Progenitor cell of endocrine pancreas (in vitro differentiated cells): ENCODE data around the gene RAB3GAP2. TPM values are rescaled to one million over a fixed set of nuclear protein-coding genes. Genes with fewer than 3 reads are reported as not detected.

Experiments used
- DNase-seq: peaks from one replicate; pipeline ENCODE4 v3.0.0; 2021; ENCODE audit warnings: low spot score; ENCODE audit not compliant: unreplicated experiment
- H3K27ac Mint-ChIP-seq: 2 replicates; pipeline ENCODE4 v1.8.0; 2021; ENCODE audit warnings: mild to moderate bottlenecking, moderate library complexity, mixed read lengths
- H3K27me3 Mint-ChIP-seq: 2 replicates; pipeline ENCODE4 v1.8.0; 2021; ENCODE audit warnings: mixed read lengths
- H3K36me3 Mint-ChIP-seq: 2 replicates; pipeline ENCODE4 v1.8.0; 2022; ENCODE audit warnings: mixed read lengths; ENCODE audit not compliant: insufficient read depth
- H3K4me1 Mint-ChIP-seq: 2 replicates; pipeline ENCODE4 v1.8.0; 2021; ENCODE audit warnings: low read depth, mixed read lengths
- H3K4me3 Mint-ChIP-seq: 2 replicates; pipeline ENCODE4 v1.8.0; 2021; ENCODE audit warnings: low read depth, mild to moderate bottlenecking, moderate library complexity, mixed read lengths
- H3K9me3 Mint-ChIP-seq: 2 replicates; pipeline ENCODE4 v1.8.0; 2021; ENCODE audit warnings: low read depth, mixed read lengths
- total RNA-seq: library from RNA; stranded (reverse); gene quantifications from 2 replicates; pipeline ENCODE4 v1.2.1, GENCODE V29; 2021
- TF ChIP-seq, protein P1 (sequence below): fragments of 200-600 bp; sonication (generic); IDR thresholded peaks from one replicate; pipeline ENCODE4 v1.5.0; 2021; ENCODE audit warnings: antibody characterized with exemption, mild to moderate bottlenecking; ENCODE audit not compliant: unreplicated experiment

Gene RAB3GAP2
- total RNA-seq, 1 donor from 2014 or later = 47.9 TPM

DNA sequence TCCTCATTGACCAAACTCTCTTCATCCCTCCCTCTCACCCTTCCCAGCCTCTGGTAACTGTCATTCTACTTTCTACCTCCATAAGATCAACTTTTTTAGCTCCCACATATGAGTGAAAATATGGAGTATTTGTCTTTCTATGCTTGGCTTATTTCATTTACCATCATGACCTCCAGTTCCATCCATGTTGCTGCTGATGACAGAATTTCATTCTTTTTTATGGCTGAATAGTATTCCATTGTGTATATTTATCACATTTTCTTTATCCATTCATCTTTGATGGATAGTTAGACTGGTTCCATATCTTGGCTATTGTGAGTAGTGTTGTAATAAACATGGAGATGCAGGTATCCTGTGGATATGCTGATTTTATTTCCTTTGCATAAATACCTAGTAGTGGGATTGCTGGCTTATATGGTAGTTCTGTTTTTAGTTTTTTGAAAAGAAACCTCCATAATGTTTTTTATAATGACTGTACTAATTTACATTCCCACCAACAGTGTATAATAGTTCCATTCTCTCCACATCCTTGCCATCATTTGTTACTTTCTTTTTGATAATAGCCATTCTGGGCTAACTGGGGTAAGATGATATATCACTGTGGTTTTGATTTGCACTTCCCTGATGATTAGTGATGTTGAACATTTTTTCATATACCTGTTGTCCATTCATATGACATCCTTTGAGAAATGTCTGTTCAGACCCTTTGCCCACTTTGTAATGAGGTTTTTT, 142.6 kb downstream of the RAB3GAP2 start:
- H3K4me3 Mint-ChIP-seq = no peak overlapping the region
- peaks cover 38% of the 10 kb centered on the region for H3K36me3 Mint-ChIP-seq
- TF ChIP-seq, protein P1, sequence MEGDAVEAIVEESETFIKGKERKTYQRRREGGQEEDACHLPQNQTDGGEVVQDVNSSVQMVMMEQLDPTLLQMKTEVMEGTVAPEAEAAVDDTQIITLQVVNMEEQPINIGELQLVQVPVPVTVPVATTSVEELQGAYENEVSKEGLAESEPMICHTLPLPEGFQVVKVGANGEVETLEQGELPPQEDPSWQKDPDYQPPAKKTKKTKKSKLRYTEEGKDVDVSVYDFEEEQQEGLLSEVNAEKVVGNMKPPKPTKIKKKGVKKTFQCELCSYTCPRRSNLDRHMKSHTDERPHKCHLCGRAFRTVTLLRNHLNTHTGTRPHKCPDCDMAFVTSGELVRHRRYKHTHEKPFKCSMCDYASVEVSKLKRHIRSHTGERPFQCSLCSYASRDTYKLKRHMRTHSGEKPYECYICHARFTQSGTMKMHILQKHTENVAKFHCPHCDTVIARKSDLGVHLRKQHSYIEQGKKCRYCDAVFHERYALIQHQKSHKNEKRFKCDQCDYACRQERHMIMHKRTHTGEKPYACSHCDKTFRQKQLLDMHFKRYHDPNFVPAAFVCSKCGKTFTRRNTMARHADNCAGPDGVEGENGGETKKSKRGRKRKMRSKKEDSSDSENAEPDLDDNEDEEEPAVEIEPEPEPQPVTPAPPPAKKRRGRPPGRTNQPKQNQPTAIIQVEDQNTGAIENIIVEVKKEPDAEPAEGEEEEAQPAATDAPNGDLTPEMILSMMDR = no peak
- H3K27me3 Mint-ChIP-seq = no peaks in the 10 kb centered on the region
- peaks cover 4% of the 10 kb centered on the region for H3K9me3 Mint-ChIP-seq
- no peak for DNase-seq
- no peak overlapping the region for H3K27ac Mint-ChIP-seq
- H3K4me1 Mint-ChIP-seq = peaks cover 5% of the 10 kb centered on the region

DNA sequence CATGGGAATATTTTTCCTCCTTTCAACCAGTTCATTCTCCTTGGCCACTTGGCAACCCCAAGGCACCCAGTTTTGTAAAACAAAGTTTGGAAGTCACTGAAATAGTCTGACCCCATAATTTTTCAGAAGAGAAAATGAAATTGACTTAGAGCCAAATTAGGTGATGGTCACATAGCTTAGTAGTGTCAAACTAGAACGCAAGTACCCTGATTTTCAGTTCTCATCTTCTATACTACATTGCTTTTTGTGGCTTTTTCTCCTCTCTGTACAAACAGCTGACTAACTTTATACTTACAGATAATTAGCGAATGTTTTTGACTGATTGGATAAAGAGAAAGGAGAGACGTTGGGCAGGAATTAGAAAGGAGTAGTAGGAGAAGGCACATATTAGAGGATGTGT, 145.2 kb downstream of the RAB3GAP2 start:
- Mint-ChIP-seq H3K36me3 (peaks cover 31% of the 10 kb centered on the region), H3K27ac (peak overlapping the region; percentile 23), H3K4me3 (no peak overlapping the region), H3K9me3 (peaks cover 4% of the 10 kb centered on the region), H3K4me1 (peaks cover 14% of the 10 kb centered on the region), H3K27me3 (no peaks in the 10 kb centered on the region)
- TF ChIP-seq, protein P1 = no peak
- DNase-seq = no peak

DNA sequence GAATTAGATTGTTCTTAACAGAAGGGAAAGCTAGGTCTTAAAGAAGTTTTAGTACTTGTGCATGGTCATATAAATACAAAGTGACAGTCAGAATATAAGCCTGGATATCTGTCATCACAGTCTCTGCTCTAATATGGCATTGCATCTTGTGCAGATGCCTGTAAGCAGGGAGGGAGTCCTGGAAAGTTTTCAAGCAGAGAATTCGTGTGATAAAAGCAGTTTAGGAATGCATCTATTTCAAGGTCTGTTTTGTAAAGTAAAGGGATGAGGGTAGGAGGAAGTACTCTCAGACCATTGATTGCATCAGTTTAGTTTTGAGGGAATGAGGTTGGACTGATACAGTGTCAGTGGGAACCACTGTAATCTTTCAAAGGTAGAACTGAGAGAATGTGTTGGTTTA, 147.7 kb downstream of the RAB3GAP2 start:
- Mint-ChIP-seq H3K27ac (peak overlapping the region; percentile 10), H3K27me3 (no peaks in the 10 kb centered on the region)

DNA sequence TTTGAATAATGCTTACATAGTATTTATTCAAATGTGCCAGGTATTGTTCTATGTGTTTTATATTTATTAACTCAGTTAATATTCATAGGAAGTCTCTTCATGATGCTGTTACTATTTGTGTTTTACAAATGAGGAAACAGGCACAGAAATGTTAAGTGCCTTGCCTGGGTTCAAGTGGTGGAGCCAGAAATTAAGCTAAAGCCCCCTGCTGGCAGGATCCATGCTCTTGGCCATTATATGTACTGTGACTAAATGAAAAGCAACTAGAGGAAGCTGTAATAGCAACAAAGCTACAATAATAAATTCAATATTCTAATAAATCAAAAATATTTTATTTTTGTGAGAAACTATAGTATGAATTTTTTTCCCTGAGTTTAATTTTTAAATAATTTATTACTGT, 148.4 kb downstream of the RAB3GAP2 start:
- peaks cover 20% of the 10 kb centered on the region for H3K36me3 Mint-ChIP-seq
- no peak overlapping the region for H3K27ac Mint-ChIP-seq
- DNase-seq = no peak
- no peaks in the 10 kb centered on the region for H3K27me3 Mint-ChIP-seq
- H3K9me3 Mint-ChIP-seq = no peaks in the 10 kb centered on the region
- peaks cover 18% of the 10 kb centered on the region for H3K4me1 Mint-ChIP-seq
- no peak overlapping the region for H3K4me3 Mint-ChIP-seq
- TF ChIP-seq, protein P1 = peak; percentile 51

More for the DNA sequence above, 147.7 kb downstream of the RAB3GAP2 start:
- H3K4me3 Mint-ChIP-seq = no peak overlapping the region
- peaks cover 14% of the 10 kb centered on the region for H3K4me1 Mint-ChIP-seq
- no peak for DNase-seq
- peaks cover 22% of the 10 kb centered on the region for H3K36me3 Mint-ChIP-seq
- TF ChIP-seq, protein P1 = no peak
- H3K9me3 Mint-ChIP-seq = peaks cover 3% of the 10 kb centered on the region

DNA sequence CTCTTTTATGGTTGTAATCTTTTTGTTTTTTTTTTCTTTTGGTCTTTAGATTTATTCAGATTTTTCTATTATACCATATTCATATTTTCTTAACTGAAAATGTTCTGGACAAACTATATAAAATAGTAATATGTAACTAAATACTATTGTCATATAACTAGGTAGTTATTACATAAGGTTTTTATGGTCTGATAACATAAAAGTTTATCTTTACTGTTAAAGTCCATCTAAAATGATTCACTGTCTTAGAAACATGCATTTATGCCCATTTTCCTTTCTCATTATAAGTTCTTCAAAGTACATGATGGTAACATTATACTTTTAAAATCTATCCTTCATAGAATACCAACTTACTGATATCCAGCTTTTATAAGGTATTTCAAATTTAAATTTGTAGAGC, 149.2 kb downstream of the RAB3GAP2 start:
- Mint-ChIP-seq H3K27me3 (no peaks in the 10 kb centered on the region), H3K4me1 (peaks cover 20% of the 10 kb centered on the region), H3K27ac (no peak overlapping the region), H3K9me3 (no peaks in the 10 kb centered on the region), H3K4me3 (no peak overlapping the region), H3K36me3 (peaks cover 17% of the 10 kb centered on the region)
- no peak for DNase-seq
- TF ChIP-seq, protein P1 = no peak
